Chondrocyte (in vitro differentiated cells): ENCODE data around the gene CCDC57. TPM values are rescaled to one million over a fixed set of nuclear protein-coding genes. Genes with fewer than 3 reads are reported as not detected.

Source experiments
- DNase-seq: peaks from one replicate; pipeline ENCODE4 v3.0.0; 2021; ENCODE audit warnings: mixed read lengths, low spot score
- H3K27ac Mint-ChIP-seq: one replicate; pipeline ENCODE4 v1.8.0; 2021; ENCODE audit warnings: mild to moderate bottlenecking, moderate library complexity, mixed read lengths; ENCODE audit not compliant: unreplicated experiment
- H3K27me3 Mint-ChIP-seq: 2 replicates; pipeline ENCODE4 v1.8.0; 2021; ENCODE audit warnings: low read depth, mixed read lengths
- H3K36me3 Mint-ChIP-seq: 2 replicates; pipeline ENCODE4 v1.8.0; 2021; ENCODE audit warnings: low read depth, mixed read lengths
- H3K4me1 Mint-ChIP-seq: 2 replicates; pipeline ENCODE4 v1.8.0; 2021; ENCODE audit warnings: low read depth, mild to moderate bottlenecking, mixed read lengths
- H3K4me3 Mint-ChIP-seq: one replicate; pipeline ENCODE4 v1.8.0; 2021; ENCODE audit warnings: mild to moderate bottlenecking, moderate library complexity, mixed read lengths; ENCODE audit not compliant: unreplicated experiment
- H3K9me3 Mint-ChIP-seq: 2 replicates; pipeline ENCODE4 v1.8.0; 2021; ENCODE audit warnings: low read depth, mixed read lengths
- total RNA-seq: library from RNA; stranded (reverse); gene quantifications from 3 replicates; pipeline ENCODE4 v1.2.1, GENCODE V29; 2021
- TF ChIP-seq, protein P1 (sequence below): fragments of 200-600 bp; sonication (generic); IDR thresholded peaks from 2 replicates; pipeline ENCODE4 v1.5.0; 2021; ENCODE audit warnings: antibody characterized with exemption, mild to moderate bottlenecking, moderate library complexity

The CCDC57 gene
- total RNA-seq, 1 donor from 2014 or later = 23.5 TPM

DNA sequence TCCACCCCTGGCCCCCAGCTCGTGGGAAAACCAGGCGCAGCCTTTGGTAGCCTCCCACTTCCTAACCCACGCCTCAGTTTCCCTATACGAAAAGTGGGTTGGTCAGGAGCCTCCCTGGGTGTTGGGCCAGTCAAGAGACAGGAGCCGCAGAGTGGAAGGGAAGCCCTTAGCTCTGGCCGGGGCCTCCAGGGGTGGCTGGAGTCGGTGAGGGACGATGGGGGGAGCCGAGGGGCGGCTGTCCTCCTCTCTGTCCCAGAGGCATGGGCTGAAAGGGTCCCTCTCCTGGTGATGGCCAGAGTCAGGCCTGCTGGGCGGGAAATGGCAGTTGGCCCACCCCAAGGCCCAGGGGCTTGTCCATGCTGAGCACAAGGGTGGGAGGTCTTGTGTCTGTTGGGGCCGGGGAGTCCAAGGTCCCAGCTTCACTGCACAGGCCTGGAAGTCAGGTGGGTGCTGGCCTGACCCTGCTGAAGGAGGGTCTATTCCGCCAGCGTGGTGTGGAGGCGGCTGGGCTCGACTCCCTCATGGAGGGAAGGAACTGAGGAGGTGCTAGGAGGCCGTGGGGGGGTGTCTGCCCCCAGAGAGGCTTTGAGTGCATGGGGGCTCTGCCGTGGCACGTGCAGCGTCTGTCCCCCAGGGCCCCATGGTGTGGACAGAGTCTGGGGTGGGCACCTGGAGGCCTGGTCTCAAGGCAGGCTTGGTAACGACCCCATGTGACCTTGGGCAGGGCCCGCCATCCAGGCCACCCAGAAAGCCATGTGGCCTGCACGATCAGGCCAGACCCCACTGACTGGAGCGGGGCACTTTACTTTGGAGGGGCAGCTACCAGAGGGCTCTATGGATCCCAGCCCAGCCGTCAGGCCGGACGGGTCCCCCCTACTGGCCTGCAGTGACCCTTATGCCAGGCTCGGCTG, 17.3 kb upstream of the CCDC57 start:
- Mint-ChIP-seq H3K4me3 (peak overlapping the region; percentile 85), H3K9me3 (no peaks in the 10 kb centered on the region), H3K4me1 (peaks cover 18% of the 10 kb centered on the region), H3K36me3 (no peaks in the 10 kb centered on the region), H3K27ac (peak overlapping the region; percentile 88), H3K27me3 (no peaks in the 10 kb centered on the region)
- no peak for DNase-seq
- TF ChIP-seq, protein P1, sequence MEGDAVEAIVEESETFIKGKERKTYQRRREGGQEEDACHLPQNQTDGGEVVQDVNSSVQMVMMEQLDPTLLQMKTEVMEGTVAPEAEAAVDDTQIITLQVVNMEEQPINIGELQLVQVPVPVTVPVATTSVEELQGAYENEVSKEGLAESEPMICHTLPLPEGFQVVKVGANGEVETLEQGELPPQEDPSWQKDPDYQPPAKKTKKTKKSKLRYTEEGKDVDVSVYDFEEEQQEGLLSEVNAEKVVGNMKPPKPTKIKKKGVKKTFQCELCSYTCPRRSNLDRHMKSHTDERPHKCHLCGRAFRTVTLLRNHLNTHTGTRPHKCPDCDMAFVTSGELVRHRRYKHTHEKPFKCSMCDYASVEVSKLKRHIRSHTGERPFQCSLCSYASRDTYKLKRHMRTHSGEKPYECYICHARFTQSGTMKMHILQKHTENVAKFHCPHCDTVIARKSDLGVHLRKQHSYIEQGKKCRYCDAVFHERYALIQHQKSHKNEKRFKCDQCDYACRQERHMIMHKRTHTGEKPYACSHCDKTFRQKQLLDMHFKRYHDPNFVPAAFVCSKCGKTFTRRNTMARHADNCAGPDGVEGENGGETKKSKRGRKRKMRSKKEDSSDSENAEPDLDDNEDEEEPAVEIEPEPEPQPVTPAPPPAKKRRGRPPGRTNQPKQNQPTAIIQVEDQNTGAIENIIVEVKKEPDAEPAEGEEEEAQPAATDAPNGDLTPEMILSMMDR = no peak

DNA sequence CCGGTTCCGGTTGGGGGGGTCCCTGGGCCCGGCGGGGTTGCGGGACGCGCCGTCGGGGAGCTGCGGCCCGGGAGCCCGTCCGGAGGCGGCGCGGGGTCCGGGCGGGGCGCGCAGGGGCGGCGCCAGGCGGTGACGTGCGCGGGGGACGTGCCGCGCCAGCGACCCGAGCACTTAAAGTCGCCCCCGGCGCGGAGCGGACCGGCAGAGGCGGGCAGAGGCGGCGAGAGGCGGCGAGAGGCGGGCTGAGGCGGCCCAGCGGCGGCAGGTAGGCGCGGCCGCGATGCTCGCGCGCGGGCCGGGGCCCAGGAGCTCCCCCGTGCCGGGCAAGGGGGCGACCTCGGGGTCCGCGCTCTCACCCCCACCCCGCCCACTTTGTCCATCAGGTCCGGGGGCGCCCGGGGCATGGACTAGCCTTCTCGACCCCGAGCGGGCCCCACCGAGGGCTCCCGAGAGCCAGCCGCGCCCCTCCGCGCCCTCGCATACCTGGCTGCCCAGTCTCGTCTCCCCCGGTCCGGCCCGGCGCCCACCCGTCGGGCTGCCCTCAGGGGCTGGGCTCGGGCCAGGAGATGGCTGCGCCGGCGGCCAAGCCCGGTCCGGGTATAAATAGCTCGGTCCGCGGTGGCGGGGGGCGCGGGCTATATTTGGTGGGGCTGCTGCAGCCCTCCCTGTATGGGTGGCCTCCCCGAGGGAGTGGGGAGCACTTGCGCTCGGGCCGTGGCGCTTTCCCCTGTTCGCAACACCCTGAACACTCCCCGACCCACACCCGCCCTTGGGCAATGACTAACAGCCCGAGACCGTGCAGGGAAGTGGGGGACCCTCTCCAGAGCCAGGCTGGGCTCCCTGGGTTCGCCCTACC, 16.4 kb upstream of the CCDC57 start, which contains the start of gene SLC16A3:
Gene SLC16A3 (plus strand): TSS at position 201 of the 856 bp plus-strand sequence. CDS start 6,967 bp downstream, outside the sequence.
- H3K27me3 Mint-ChIP-seq = no peaks in the 10 kb centered on the region
- peak within 1 kb of the TSS; percentile 85 for H3K4me3 Mint-ChIP-seq
- peak within 1 kb of the TSS; percentile 88 for H3K27ac Mint-ChIP-seq
- no peaks in the 10 kb centered on the region for H3K36me3 Mint-ChIP-seq
- H3K4me1 Mint-ChIP-seq = peaks cover 9% of the 10 kb centered on the region
- TF ChIP-seq, protein P1 = no peak
- no peak for DNase-seq
- H3K9me3 Mint-ChIP-seq = no peaks in the 10 kb centered on the region

DNA sequence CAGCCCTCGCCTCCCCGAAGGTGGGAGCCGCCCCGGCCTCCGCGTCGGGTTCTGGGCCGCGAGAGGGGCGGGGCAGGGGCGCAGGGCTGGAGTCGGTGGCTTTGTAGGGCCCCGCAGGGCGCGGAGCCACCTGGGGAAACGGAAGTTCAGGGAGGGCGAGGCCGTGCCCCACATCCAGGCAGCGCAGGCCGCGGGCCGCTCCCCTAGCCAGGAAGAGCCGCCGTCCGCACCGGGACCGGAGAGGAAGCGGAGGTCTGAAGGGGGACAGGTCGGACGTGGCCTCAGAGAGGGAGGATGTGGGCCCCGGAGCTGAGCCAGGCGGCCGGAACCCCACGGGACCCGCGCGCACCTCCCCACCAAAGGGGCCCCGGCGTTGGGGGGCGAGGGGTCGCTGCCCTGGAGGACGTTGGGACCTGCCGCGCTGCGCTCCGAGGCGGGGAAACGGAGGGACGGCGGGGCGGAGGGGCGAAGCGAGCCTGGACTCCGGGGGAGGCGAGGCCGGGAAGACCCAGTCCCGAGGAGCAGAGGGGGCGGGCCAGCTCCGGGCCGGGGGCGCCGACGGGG, 15.7 kb upstream of the CCDC57 start:
- Mint-ChIP-seq H3K4me3 (peak overlapping the region; percentile 51), H3K27ac (peak overlapping the region; percentile 5), H3K4me1 (peaks cover 6% of the 10 kb centered on the region), H3K9me3 (no peaks in the 10 kb centered on the region), H3K27me3 (no peaks in the 10 kb centered on the region), H3K36me3 (no peaks in the 10 kb centered on the region)
- no peak for DNase-seq
- TF ChIP-seq, protein P1 = no peak

DNA sequence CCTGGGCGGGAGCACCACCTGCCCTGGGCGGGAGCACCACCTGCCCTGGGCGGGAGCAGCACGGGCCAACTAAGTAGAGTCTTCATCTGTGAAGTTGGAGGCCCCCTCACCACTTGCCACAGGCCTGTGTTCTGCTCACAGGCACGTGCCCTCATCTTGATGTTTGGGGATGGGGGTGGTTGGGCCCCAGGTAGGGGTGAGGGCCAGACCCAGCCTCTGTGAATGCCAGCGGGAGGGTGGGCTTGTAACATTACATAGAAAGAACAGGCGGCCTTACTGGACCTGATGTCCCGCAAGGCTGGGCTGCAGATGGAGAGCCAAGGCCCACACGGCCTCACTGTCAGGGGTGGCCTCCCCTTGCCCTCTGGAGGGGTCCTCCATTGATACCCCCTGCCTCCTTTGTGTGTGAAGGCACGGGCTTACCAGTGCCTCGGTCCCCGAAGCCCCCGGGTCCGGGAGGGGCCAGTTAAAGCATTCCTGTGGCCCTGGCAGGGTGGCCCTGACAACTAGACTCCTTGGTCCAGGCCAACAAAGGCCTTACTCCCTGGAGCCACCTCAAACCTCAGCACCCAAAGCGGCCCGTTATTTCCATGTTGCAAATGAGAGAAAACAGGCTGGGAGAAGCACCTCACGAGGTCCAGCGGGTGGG, 15.1 kb upstream of the CCDC57 start:
- DNase-seq = no peak
- H3K4me3 Mint-ChIP-seq = peak overlapping the region; percentile 51

More for the DNA sequence above, 15.1 kb upstream of the CCDC57 start:
- Mint-ChIP-seq H3K27me3 (no peaks in the 10 kb centered on the region), H3K9me3 (no peaks in the 10 kb centered on the region), H3K4me1 (peaks cover 6% of the 10 kb centered on the region), H3K36me3 (no peaks in the 10 kb centered on the region), H3K27ac (no peak overlapping the region)
- TF ChIP-seq, protein P1 = no peak
